ENCODE results near the gene REEP1.
A peak's percentile ranks its signal among the peaks of the same experiment; 100 is the strongest.
"Not testable (repeated sequence)": the region's sequence is repeated elsewhere in the genome, so short reads cannot be mapped to it uniquely, and the experiment has no call there.

The REEP1 gene

DNA sequence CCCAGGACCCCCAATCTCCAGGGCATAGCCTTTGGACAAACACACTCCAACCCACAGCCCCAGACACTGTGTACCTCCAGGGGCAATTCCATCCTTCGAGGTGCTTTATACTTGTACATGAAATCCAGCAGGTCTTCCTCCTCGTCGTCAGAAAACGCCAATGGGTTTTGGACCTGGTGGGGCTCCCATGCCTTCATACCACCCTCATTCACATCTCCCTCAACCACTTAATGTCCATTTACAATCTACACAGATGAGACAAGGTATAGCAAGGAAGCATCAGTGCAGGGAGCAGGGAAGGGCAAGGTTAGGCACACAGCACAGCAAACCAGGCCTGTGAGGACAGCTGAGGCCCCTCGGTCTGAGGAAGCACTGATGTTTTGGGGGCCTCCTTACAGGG, 117.5 kb downstream of the REEP1 start:
- no peak for DNase-seq

DNA sequence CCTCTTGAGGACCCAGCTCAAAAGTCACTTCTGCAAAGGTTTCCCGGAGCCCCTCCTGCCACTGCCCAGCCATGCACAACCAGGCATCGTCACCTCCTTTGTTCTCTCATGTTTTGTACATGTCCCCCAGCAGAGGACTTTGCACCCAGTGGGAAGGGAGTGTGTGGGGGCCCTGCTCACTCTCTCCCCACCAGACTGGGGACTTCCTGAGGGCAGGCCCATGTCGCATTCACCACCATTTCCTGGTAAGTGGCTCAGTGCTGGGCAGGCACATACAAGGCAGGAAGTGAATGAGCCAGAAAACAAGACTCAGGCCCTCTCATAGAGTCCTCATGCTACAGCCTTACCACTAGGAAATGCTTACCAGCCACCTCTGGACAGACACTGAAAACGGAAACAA, 119.3 kb downstream of the REEP1 start:
- DNase-seq, result no peak

DNA sequence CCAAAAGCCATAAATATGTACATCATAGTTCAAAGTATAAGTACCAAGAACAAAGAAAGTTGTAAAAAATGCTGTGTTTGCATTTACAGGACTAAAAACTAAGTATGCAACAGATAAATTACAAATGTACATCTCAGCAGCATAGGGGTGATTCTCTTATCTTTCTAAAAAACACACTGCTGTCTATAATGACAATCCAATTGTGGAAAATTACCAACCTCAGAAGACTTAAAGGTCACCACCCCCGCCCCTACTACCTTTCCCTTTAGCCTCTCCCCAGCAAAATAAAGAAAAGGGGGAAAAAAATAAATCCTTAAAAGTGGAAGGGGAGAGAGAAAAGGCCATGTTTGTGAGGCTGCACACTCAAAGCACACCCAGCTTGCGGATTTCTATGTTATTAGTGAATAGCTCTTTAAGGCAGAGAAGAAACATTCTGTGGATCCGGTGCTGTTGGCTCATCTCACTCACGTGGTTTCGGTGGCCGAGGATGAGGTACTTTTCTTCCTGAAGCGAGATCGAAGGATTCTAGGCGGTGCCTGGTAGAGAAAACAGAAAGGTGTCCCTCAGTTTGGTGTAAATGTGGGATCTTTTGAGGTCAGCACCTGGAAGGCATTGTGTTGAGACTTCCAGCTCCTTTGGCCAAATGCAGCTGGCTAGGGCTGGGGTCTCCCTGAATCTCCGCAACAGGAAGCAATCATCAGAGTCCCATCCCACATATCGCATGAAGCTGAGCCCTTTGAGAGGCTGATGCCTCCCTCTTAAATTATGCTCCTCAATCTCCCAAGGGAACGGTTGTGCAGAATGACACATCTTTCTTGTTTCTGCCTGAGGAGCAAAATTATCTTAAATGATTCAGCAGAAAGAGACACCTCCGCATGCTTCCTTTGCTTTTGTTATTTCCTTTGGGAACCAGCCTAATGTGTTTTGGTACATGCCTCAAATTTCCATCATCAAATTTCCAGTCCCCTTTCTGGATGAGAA, 120.6 kb downstream of the REEP1 start:
- DNase-seq, result no peak

DNA sequence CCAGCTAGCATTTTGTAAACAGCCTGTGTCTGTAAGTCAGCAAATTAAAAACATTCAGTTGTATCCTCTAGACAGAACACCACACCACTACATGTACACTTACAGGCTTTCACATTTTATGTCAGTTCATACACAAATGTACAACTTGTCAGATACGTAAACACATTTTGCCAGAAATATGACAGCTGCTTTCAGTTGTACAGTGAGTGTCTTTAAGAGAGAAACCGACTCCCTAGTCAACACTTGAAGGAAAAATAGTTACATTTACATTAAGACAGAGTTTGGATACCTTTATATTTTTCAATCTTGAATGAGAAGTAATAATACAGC, 123.0 kb downstream of the REEP1 start:
- no peak for DNase-seq

DNA sequence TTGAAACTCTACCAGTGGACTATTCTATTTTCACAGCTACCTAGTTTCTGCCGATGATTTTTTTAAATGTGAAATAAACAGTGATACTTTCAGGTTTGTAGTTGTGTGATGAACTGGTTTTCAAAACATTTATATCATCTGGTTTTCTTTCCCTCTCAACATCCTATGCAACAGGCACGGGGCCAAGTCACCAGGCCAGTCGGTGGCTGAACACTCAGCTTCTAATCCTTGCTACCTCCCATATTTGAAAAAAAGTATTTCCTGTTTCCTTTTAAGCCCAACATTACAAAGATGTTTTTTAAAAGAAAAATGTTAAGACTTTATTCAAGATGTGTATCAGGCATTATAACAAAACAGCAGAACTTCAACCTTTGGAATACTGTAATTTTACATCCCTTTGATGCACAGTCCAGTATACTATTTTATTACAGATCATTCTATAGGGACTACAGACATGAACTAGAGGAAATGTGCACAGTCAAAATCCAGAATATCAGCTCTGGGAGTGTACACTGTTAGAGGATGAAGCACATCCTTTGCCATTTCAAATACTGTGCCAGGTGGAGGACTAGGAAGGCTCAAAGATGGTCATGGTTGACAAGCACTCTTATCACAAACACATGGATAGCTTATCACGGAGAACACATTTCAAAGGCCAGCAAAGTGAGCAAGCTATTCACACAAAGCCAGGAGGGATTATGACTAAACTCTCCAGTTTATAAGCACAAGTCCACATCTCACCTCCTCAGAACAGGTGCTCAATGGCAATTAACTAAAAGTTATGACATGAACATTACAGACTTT, 123.5 kb downstream of the REEP1 start:
- no peak for DNase-seq

DNA sequence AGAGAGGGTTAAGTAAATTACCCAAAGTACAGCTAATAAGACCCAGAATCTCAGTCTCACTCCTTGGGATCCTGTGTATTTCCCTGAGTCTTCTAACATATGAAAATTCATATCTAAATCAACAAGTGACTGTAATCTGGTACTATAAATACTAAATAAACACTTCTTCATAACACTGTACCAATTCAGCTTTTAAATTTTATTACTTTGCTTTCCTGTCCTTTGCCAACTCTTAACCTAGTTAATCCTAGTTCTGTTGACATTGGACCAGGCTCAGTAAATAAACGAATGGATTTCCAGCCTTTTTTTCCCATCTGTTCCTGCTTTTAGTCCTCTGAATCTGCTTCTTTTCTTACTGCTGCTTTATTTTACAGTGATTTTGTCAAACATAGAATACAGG, 124.4 kb downstream of the REEP1 start:
- no peak for DNase-seq

DNA sequence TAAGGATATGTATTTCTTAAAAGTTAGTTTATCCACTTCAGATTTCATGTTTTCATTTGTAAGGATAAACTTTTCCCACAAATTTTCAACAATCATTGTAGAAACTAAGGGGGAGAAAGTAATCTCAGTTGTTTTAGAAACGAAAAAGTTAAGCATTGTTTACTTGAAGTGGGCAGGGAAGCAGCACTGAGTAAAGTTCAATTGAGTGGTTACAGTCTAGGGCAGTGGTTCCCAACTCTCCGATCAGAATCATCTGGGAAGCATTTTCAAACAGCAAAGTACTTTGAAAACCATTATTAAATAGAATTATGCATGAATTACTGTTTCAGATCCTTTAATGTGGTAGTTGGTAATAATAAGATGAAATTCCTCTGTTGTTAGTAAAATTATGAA, 125.6 kb downstream of the REEP1 start:
- no peak for DNase-seq

DNA sequence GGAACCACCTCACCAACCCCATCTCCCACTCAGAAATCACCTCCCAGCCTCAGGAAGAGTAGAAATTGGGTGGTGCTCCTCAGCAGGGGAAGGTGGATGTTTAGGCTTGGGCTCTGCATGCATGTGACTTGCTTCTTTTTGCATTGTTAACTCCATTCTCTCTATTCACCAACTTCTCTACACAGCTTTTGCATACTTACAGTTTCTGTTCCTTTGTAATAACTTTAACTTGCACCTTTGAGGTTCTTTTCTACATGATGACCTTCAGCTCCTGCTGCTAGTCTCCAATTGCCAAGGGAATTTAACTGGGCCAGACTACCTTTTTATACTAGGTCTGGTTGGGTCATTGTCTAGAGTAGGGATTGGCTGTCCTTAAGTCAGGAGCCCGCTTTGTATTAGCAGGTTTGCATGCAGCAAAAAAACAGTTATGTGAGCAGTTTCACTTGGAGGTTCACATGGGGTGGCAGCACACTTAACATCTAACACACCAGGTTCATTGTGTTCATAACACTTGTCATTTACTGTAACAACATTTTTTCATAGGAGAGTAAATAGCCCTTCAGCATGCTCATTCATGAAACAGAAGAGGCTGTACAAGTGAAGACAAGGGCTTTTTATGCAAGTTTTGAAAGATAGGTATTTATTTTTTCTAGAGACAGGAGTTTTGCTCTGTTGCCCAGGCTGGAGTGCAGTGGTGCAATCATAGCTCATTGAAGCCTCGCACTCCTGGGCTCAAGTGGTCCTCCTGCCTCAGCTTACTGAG, 126.2 kb downstream of the REEP1 start:
- no peak for DNase-seq

DNA sequence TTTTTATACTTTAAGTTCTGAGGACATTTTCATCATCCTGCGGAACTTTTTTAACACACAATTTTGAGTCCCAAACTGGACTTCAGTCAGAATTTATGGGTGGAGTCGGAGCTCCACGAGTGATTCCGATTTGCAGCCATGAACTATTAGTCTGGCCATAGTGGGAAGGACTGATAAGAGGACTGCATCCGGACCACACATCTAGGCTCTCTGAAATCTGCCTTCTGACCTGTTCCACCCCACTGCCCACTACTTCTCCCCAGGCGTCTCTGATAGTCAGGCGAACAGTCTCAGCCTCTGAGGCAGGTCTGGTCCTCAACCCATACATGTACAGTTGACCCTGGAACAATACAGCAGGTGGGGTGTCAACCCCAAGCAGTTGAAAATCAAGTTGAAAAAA, 133.0 kb downstream of the REEP1 start:
- no peak for DNase-seq

DNA sequence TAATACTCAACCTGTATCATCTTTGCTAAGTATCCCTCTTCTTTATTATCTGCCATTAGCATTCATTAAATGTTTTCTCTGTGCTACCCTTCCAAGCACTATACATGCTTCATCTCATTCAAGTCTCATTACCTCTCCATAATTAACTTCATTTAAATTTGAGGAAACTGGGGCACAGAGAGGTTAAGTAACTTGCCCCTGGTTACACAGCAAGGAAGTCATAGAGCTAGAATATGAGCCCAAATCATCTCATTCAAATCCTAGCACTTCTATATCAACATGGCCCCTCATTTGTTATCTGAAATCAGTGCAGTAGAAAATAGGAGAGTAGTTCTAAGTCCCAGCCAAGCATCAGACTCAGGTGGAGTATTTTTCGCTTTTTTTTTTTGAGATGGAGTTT, 133.8 kb downstream of the REEP1 start:
- no peak for DNase-seq

DNA sequence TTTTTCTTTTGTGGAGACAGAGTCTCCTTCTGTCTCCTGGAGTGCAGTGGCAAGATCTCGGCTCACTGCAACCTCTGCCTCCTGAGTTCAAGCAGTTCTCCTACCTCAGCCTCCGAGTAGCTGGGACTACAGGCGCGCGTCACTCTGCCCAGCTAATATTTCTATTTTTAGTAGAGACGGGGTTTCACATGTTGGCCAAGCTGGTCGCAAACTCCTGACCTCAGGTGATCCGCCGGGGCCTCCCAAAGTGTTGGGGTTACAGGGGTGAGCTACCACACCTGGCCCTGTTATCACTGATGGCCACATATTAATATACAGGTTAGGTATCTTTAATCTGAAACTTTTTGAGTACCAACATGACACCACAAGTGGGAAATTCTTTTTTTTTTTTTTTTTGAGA, 134.7 kb downstream of the REEP1 start:
- no peak for DNase-seq

DNA sequence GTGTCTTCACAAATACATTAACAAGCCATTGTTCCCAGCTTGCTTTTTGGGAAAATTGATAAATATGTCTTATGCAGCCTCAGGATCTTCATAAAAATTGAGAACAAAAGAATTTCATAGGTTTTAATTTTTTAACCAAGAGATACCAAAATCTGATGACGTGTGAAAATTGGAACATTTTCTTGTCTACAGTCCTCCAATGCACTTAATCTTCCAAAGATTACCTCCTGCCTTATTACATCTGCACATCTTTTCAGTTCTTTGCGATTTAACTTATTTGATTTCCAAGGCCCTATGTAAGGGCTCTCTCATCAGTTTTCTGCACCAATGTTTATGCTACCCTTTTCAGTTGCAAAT, 135.1 kb downstream of the REEP1 start:
- no peak for DNase-seq

DNA sequence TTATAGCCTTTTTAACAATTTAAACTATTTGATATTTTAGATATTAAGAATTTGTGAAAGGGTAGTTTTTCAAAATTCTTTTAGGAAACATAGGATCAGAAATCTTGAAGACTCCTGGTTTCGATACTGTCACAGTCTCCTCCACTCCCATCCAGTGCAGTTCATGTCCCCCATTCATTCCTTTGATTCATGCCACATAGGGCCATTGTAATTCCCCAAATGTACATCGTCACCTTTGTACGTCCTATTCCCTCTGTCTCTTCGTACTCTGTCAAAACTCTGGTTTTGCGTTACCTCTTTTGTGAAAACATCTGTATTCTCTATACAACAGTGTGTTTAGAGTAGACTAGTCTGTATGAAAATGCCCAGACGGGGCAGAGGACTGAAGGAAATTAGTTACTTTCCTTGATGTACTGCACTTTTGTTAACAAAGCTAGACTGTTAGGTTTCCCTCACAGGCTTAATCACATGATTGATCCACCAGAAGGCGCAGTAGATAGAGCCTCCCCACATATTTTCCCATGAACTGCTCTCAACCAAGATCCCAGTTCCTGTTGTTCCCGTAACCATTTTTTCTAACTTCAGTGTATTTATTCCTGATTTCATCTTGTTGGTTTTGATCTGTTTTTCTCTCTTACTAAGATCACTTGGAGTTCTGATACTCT, 135.6 kb downstream of the REEP1 start:
- no peak for DNase-seq

DNA sequence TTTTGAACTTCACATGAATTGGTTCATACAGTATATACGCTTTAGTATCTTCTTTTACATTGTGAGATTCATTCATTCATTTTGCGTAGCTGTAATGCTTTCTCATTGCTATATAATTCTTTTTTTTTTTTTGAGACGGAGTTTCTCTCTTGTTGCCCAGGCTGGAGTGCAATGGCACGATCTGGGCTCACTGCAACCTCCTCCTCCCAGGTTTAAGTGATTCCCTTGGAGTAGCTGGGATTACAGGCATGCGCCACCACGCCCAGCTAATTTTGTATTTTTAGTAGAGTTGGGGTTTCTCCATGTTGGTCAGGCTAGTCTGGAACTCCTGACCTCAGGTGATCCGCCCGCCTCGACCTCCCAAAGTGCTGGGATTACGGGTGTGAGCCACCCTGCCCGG, 136.9 kb downstream of the REEP1 start:
- not testable (repeated sequence) for DNase-seq

DNA sequence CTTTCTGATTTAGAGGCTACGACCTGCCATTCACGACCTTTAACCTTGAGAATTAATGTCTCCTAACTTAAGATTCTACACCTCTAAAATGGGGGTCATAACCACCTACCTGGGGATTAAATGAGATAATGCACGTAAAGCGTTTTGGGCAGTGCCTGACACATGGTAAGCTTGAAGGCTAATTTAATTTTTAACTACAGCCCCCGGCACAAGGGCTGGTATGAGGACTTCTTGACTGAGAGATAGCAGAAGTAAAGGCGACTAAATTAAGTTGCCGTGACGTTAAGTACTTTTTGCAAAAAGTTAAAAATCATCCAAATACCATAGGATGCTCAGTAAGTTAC, 137.6 kb downstream of the REEP1 start:
- DNase-seq, result no peak

DNA sequence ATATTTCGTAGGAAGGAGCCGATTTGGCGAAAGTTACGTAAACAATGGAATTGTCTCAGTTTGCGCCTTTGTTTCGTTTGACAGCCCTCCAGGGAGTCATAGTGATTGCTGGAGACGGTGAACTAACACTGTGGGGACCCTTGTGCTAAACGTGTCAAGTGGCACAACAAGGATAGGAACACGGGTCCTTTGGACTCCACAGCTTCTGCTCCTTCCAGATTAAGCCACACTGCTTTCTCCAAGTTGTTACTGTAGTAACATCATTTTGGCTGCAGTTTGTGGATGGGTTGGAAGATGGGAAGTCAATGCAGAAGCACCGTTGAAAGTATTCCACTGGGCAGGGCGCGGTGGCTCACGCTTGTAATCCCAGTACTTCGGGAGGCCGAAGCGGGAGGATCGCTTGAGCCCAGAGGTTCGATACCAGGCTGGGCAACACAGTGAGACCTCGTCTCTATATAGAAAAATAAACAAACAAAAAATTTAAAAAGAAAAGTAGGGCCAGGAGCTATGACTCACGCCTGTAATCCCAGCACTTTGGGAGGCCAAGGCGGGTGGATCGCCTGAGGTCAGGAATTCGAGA, 141.5 kb downstream of the REEP1 start:
- no peak for DNase-seq

DNA sequence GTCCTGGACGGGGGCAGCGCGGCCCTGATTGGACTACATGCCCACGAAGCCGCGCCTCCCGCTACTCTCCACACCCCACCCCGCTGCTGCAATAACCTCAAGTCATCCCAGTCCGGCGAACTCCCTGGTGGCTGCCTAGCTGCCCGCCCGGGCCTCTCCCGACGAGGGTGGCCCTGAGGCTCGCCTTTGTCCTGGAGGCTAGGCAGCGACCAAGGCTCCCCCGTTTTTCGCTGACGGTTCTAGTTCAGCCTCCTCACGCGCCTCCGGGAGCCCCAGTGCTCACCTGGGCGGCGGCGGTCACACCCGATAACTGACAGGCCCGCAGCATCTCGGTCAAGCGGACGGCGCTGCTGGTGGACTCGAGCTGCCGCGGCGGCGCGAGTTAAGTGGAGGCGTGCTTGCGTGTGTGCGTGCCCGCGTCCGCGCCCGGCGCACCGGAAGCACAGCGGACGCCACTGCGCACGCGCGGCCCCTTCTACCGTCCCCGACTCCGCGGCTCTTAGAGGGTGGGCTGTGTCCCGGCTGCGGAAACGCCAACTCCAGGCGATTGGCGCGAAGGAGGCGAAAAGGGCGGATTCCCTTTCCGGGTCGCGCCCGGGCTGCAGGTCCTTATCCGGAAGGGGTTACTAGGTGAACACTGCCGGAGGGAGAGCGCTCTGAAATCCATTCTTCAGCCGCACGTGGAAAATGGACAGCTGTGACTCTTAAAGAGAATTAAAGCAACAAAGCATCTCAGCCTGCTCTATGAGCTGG, 142.2 kb downstream of the REEP1 start, which contains the start of gene IMMT:
Gene IMMT (minus strand): TSS at position 408 of the 753 bp plus-strand sequence. CDS start 80 bp downstream, at position 328.
- peak; percentile 88 for DNase-seq

DNA sequence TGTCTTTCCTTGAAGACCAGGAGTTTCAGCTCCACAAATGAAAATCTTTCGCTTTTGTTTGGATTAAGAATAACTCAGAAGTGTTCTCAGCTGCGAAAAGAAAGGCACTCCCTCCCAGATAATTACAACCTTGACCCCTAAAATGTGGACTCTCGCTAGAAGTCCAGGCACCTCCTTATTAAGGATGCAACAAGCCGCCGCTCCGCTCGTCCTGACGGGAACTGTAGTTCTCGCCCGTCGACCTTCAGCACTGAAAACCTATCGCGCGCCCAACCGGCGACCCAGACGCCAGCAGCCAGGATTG, 142.7 kb downstream of the REEP1 start:
- DNase-seq, result no peak

DNA sequence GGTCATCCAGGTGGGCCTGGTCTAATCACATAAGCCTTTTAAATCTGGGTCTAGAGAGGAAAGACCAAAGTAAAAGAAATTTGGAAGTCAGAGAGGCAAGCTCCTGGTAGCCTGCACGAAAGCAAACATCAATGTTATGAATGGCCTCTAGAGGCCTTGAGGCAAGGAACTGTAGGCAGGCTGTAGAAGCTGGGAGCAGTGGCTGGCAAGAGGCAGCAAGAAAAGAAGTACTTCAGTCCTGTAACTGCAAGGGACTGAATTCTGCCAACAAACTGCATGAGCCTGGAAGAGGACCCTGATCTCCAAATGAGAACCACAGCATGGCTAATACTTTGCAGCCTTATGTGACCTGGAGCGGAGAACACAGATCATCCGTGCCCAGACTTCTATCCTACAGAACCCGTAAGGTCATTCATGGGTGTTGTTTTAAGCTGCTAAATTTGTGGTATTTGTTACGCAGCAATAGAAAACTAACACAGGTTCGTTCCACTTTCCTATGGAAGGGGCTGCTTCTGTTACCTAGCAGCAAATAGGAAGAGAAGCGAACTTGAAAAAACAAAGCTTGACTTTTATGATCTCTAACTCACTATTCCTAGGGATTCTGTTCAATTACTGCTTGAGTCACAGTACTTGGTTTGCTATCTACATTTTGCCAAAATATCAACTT, 143.4 kb downstream of the REEP1 start:
- no peak for DNase-seq

DNA sequence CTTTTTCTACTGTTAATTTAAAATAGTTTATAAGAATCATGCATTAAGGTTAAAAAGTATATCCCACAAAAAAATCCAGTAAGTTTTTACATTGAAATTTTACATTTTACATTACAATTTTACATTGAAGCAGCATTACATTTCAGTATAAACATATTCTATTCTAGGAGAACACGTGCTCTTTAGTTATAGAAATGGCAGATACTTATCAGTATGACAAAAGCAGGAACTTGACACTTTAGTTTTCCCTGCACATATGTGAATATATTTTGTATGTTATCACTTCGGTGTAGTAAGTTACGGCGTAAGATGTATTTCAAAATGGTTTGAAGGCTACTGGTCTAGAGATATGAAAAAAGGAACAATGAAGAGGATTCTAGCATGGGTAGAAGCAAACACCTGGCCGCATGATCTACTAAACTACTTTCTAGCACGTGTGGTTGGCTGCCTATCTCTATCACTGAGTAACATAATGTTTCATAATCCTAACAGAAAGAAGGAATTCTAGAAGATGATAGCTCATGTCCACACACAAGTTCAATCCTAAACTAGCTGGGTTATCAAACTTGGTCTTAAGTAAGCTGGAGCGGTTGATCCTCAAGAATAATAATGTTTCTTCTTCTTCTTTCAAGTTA, 147.5 kb downstream of the REEP1 start:
- DNase-seq, result no peak

DNA sequence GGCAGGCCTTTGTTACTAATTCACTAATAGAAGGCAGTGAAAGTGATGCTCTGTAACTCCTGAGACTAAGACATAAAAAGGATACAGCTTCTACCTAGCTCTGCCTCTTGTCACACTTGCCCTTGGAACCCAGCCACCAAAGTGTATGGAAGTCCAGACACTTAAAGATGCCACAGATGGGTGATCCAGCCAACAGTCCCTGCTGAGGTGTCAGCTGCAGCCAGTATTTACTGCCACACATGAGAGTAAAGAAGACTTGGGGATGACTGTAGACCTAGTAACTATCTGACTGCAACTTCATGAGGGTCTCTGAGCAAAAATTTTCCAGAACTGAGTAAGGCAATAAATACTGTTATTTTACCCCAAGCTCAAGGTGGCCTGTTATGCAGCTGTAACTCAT, 151.0 kb downstream of the REEP1 start:
- no peak for DNase-seq
